Inflammatory macrophage treated with lipopolysaccharide for 1 hour (primary cell): ENCODE data around the gene SEMA3A.
"Not testable (repeated sequence)": the region's sequence is repeated elsewhere in the genome, so short reads cannot be mapped to it uniquely, and the experiment has no call there.

ENCODE experiments used
- DNase-seq, 2 donors: peaks; one replicate each; pipeline ENCODE4 v3.0.0-alpha.2; 2020 to 2022

SEMA3A gene

DNA sequence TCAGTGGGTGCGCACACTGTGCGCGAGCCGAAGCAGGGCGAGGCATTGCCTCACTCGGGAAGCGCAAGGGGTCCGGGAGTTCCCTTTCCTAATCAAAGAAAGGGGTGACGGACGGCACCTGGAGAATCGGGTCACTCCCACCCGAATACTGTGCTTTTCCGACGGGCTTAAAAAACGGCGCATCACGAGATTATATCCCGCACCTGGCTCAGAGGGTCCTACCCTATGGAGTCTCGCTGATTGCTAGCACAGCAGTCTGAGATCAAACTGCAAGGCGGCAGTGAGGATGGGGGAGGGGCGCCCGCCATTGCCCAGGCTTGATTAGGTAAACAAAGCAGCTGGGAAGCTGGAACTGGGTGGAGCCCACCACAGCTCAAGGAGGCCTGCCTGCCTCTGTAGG, 44.2 kb downstream of the SEMA3A start:
- DNase-seq = not testable (repeated sequence)

GRCh38 chr7:84149573-84149972, 45.0 kb downstream of the SEMA3A start:
- DNase-seq = no peak

- no peak for DNase-seq
Observed at GRCh38 chr7:84145892-84146291, 48.7 kb downstream of the SEMA3A start.

- DNase-seq = no peak
Observed at GRCh38 chr7:84144935-84145334, 49.7 kb downstream of the SEMA3A start.

DNA sequence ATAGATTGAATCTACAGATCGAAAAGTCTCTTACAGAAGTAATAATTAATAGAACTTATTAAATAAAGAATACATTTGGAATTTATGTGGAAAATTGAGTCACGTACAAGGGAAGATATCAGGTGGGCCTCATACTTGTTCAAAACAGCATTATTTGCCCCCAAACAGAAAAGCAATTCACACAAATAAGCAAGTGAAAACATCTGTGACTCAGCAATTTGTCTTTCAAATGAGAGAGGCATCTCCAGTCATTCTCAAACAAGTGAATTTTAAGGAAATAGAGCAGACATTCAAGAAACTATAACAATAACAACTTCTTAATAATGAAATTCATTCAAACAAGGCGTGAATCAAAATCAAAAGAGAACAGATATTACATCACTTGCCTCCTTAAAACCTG, 50.1 kb downstream of the SEMA3A start:
- DNase-seq = no peak

GRCh38 chr7:84142726-84143125, 51.9 kb downstream of the SEMA3A start:
- DNase-seq = no peak

GRCh38 chr7:84139986-84140729, 54.4 kb downstream of the SEMA3A start:
- DNase-seq = no peak

GRCh38 chr7:84138411-84138810, 56.2 kb downstream of the SEMA3A start:
- no peak for DNase-seq

GRCh38 chr7:84137812-84138211, 56.8 kb downstream of the SEMA3A start:
- no peak for DNase-seq

DNA sequence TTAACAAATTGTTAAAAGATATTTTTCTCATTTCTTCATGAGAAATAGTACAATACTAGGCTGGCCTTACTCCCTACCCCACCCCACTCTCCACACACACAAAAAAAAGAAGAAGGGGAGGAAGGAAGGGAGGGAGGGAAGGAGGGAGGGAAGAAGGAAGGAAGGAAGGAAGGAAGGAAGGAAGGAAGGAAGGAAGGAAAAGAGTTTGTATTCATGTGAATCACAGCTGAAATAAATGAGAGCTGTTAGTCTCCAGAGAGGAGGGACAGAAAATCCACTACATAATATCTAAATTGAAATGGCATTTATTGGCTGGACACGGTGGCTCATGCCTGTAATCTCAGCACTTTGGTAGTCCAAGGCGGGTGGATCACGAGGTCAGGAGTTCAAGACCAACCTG, 57.8 kb downstream of the SEMA3A start:
- DNase-seq = no peak

DNA sequence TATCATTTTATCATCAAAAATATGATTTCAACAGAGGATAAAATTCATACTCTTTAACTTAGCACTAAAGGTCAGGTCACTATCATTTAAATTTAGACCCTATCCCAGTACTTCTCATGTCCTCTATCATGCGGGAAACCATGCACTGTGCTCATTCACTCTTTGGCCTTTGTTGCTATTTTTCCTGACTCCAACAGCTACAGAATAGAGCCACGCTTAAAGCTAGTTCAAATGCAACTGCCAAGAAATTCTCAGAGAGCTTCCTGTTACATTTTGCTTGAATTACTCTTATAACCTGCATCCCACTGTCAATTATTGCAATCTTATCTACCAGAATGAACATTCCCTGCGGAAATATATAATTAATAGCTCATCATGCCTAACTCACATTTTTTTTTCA, 58.3 kb downstream of the SEMA3A start:
- no peak for DNase-seq

DNA sequence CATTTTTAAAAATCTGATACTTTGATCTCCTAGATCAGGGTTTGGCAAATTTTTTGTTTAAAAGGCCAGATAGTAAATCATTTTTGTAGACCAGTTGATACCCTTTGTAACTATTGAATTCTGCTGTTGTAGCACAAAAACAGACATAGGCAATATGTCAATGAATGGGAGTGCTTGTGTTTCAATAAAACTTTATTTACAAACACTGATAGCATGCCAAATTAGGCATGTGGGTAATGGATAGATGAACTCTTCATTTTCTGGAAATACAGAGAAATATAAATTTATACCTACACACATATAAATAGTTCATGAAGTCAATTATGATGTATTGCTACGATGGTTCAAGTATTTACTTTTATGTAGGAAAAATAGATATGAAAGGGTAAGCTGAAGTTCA, 60.4 kb downstream of the SEMA3A start:
- DNase-seq = no peak

- DNase-seq = no peak
Observed at GRCh38 chr7:84125654-84126053, 68.9 kb downstream of the SEMA3A start.

GRCh38 chr7:84123965-84124547, 70.5 kb downstream of the SEMA3A start:
- no peak for DNase-seq

DNA sequence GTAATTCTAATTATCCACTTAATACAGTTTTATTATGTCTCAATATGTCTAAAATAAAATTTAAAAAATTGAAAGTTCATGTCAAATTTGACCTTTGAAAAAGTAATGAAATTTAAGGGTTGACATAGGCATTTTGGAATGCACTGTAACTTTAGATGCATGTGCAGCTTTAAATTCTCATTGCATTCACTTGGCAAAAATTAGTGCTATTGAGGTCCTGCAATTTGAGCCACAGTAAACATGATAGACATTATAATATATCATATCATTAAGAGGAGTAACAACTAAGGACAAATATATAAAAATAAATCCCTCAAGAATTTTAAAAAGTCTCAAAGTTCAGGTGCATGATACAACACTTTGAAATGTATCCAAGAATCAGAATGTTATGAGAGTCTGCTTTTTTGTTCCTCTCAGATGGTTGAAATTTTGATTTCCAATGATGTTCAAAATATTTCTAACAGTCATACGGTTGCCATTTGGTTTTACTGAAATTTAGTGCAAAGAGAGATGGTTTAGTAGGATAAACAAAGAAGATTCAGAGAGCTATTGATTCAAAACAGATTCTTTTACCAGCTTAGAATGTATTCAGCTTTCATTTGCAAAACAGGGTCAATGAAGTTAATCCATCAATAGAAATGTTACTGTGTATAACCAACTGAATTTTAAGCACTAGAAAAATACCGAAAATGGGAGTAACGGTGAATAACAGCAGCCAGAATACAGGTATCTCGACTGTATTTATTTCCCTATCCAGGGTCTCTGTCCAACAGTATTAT, 71.8 kb downstream of the SEMA3A start:
- no peak for DNase-seq

- DNase-seq = no peak
Observed at GRCh38 chr7:84117304-84117703, 77.3 kb downstream of the SEMA3A start.

DNA sequence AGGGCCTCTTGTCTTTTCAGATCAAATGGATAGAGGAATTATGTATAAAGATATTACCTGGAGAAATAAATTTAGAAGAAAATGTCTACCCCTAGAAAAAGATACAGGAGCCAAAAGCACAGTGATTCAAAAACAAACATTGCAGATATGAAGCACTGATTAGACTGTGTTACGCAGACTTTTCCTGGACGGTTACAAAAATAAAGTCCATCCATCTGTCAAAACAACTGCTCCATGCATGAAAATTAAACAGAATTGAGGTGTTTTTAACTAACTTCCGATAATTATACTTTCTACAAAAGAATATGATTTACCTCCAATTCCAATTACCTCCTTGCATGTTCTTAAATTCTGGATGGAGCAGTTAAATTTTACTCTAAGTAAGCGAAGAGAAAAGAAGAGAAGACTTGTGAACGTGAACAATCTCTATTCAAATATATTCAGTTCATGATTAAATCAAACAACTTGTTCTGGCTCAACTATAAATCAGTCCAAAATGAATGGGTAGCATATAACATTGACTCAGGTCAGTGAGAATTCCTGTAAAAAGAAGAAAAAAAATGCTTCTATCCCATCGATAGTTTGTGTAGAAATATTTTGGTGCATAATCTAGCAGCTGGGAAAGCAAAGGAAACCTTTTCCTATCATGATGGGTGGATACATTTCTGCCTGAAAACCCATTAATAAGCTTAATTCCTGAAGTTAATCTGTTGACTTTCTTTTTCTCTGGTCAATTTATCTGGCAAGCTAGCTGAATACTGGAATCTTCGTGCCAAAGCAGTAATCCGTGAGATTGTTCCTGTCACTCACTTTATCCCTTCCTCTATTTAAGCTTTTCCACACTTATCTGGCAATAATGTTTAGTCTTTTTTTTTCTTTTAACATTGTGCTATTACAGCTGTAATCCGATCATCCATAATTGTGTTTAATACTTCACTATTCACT, 80.4 kb downstream of the SEMA3A start:
- DNase-seq = no peak

GRCh38 chr7:84113286-84113685, 81.3 kb downstream of the SEMA3A start:
- no peak for DNase-seq

DNA sequence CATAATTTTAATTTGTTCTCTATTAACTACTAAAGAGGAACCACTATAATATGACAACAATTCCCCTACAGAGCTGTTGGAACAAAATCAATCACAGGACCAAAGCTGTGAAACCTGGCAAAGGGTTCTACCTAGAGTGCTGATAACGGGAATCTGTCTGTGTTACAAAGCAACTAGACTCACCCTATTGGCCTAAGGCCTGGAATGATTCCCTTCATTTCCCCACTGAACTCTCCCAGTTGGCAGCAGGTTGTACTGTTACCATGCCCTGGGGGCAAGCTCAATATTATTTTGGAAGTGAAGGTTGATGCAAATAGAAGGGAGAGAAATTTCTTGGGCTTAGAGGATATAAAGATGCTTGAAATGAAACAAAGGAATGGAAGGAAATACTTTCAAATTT, 81.8 kb downstream of the SEMA3A start:
- no peak for DNase-seq

GRCh38 chr7:84111842-84112241, 82.7 kb downstream of the SEMA3A start:
- no peak for DNase-seq

DNA sequence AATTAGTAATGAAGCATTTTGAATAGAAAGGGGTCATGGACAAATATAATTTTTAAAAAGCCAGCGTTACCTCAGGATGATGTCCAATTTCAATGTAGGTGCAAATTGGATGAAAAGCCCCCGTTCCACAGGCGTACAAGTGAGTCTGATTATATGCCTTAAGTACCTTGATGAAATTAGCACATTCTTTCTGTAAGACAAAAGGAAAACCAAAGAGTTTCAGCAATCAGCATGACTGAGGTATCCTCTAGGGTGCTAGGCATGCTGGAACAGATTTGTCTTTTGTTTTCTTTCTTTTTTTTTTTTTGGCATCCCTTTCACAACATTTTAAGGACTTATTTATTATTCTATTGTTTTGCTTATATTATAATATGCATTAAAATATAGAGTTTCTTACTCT, 84.2 kb downstream of the SEMA3A start:
- no peak for DNase-seq

DNA sequence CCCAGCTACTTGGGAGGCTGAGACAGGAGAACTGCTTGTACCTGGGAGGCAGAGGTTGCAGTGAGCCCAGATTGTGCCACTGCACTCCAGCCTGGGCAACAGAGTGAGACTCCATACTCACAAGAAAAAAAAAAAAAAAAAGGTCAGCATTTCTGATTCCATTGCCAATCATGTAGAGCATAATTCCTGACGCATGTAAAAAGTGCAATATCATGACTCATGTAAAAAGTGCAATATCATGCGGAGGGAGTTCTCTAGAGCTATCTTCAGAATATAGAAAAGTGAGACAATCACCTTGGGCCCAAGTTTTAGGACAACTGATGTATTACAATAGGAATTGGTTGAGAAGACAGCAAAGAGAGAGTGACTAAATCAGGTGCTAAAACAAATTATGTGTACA, 85.8 kb downstream of the SEMA3A start:
- no peak for DNase-seq

DNA sequence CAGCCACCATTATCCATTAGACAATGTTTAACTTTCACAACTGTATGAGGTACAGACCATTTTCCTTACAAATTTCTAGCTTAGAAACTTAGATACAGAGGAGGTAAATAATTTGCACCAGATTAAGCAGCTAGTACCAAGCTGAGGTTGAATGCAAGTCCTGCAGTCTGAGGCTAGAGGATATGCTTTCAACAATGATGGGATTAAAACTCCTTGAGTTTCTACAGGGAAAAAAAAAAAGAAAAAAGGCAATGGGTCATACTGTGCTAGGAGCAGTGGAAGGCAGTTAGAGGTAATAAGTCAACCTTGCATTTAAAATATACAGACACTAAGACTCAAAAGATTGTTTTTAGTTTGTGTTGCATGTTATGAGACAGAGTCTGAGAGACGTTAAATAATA, 86.5 kb downstream of the SEMA3A start:
- no peak for DNase-seq
